SK-N-SH (cell line): ENCODE results near the gene REXO1. TPM values are rescaled to one million over a fixed set of nuclear protein-coding genes. Genes with fewer than 3 reads are reported as not detected.
A peak's percentile ranks its signal among the peaks of the same experiment; 100 is the strongest.

Experiments used
- CTCF ChIA-PET: fragments of 300-600, 350-600 bp; formaldehyde crosslinking; extraction: SDS; loops from one replicate; lab custom pipeline; 2021; lab: Yijun Ruan, JAX
- POLR2A ChIA-PET: fragments of 350-600 bp; sonication (Branson Sonifier 250); formaldehyde crosslinking; extraction: SDS; loops from one replicate; lab custom pipeline; 2020; ENCODE audit warnings: antibody characterized with exemption, inconsistent platforms; lab: Yijun Ruan, JAX
- DNase-seq: peaks from one replicate; pipeline ENCODE4 v3.0.0; 2012
- H2AFZ ChIP-seq: fragments of 200-600 bp; sonication (generic); 2 replicates; pipeline ENCODE4 v1.8.1; 2016; ENCODE audit warnings: antibody characterized with exemption, mild to moderate bottlenecking, low read depth
- H3F3A ChIP-seq: fragments of 200-600 bp; sonication (generic); replicated peaks from 2 replicates; pipeline ENCODE3; 2016; ENCODE audit warnings: antibody characterized with exemption, mild to moderate bottlenecking; ENCODE audit not compliant: insufficient read depth
- H3K27ac ChIP-seq, 2 experiments: fragments of 200-500 bp in 1 of 2; fragments of 200-600 bp in 1 of 2; sonication (Bioruptor generic) in 1 of 2; sonication (generic), shearing (Covaris generic) in 1 of 2; 2 replicates each; pipeline versions ENCODE4 v1.5.1 to v1.6.1; 2014 to 2016; ENCODE audit warnings: low read depth in 2 of 2, inconsistent platforms in 1 of 2, low read length in 1 of 2, mild to moderate bottlenecking in 1 of 2, mixed read lengths in 1 of 2
- H3K27me3 ChIP-seq: fragments of 200-600 bp; sonication (generic), shearing (Covaris generic); 2 replicates; pipeline ENCODE4 v1.6.1; 2016; ENCODE audit warnings: mixed run types; ENCODE audit not compliant: insufficient read depth
- H3K36me3 ChIP-seq, 2 experiments: fragments of 200-500 bp in 1 of 2; fragments of 200-600 bp in 1 of 2; sonication (Bioruptor generic) in 1 of 2; sonication (generic) in 1 of 2; replicated peaks in 1 of 2; 2 replicates each; pipeline versions ENCODE3 to v1.5.1; 2014 to 2016; ENCODE audit warnings: low read length in 1 of 2, mild to moderate bottlenecking in 1 of 2; ENCODE audit not compliant: insufficient read depth in 2 of 2, control insufficient read depth in 1 of 2
- H3K4me1 ChIP-seq, 2 experiments: fragments of 200-500 bp in 1 of 2; fragments of 200-600 bp in 1 of 2; sonication (Bioruptor generic) in 1 of 2; sonication (generic), shearing (Covaris generic) in 1 of 2; 2 replicates each; pipeline versions ENCODE4 v1.5.1 to v1.6.1; 2014 to 2016; ENCODE audit warnings: low read depth in 1 of 2, low read length in 1 of 2, mixed run types in 1 of 2; ENCODE audit not compliant: insufficient read depth in 2 of 2, control insufficient read depth in 1 of 2
- H3K4me2 ChIP-seq: fragments of 200-600 bp; sonication (generic), shearing (Covaris generic); 2 replicates; pipeline ENCODE4 v1.6.1; 2017; ENCODE audit warnings: mixed run types
- H3K4me3 ChIP-seq, 2 experiments: fragments of 200-500 bp in 1 of 2; fragments of 200-600 bp in 1 of 2; sonication (Bioruptor generic) in 1 of 2; sonication (generic), shearing (Covaris generic) in 1 of 2; 2 replicates each; pipeline versions ENCODE4 v1.5.1 to v1.8.1; 2014 to 2016; ENCODE audit warnings: low read depth in 2 of 2, inconsistent platforms in 1 of 2, low read length in 1 of 2, mild to moderate bottlenecking in 1 of 2, mixed read lengths in 1 of 2, moderate library complexity in 1 of 2
- H3K79me2 ChIP-seq: fragments of 200-600 bp; sonication (generic); 2 replicates; pipeline ENCODE4 v1.8.1; 2017; ENCODE audit warnings: mild to moderate bottlenecking; ENCODE audit not compliant: insufficient read depth
- H3K9ac ChIP-seq: fragments of 200-600 bp; sonication (generic); 2 replicates; pipeline ENCODE4 v1.6.1; 2017; ENCODE audit warnings: mixed run types
- H3K9me2 ChIP-seq: fragments of 200-600 bp; sonication (generic); 2 replicates; pipeline ENCODE4 v1.6.1; 2017; ENCODE audit warnings: mixed run types
- H3K9me3 ChIP-seq: fragments of 200-600 bp; sonication (generic); 2 replicates; pipeline ENCODE4 v1.6.1; 2017; ENCODE audit warnings: mixed run types, mild to moderate bottlenecking, moderate library complexity
- H4K20me1 ChIP-seq: fragments of 200-600 bp; sonication (generic); 2 replicates; pipeline ENCODE4 v1.6.1; 2017; ENCODE audit warnings: mild to moderate bottlenecking, mixed run types; ENCODE audit not compliant: insufficient read depth
- CHD2 ChIP-seq: fragments of 150-350 bp; IDR thresholded peaks from 2 replicates; pipeline ENCODE4 v1.6.1; 2018; ENCODE audit warnings: low read length; ENCODE audit not compliant: partially characterized antibody
- CTCF ChIP-seq: fragments of 200-600 bp; sonication (generic); IDR thresholded peaks from 2 replicates; pipeline ENCODE4 v1.6.1; 2017; ENCODE audit warnings: antibody characterized with exemption, mild to moderate bottlenecking, moderate library complexity
- GABPA ChIP-seq: IDR thresholded peaks from 2 replicates; pipeline ENCODE4 v1.4.0; 2012; ENCODE audit warnings: low read depth, mild to moderate bottlenecking
- GATA2 ChIP-seq: sonication (generic); formaldehyde crosslinking; IDR thresholded peaks from 2 replicates; pipeline ENCODE4 v1.5.0; 2020; ENCODE audit warnings: mild to moderate bottlenecking, missing genetic modification reagents
- MAX ChIP-seq: IDR thresholded peaks from 2 replicates; pipeline ENCODE4 v1.4.0; 2012; ENCODE audit warnings: low read depth
- MEF2A ChIP-seq: IDR thresholded peaks from 2 replicates; pipeline ENCODE4 v1.4.0; 2012; ENCODE audit warnings: low read depth, borderline replicate concordance
- NFIC ChIP-seq: IDR thresholded peaks from 2 replicates; pipeline ENCODE4 v1.4.0; 2012; ENCODE audit warnings: borderline replicate concordance
- NRF1 ChIP-seq: IDR thresholded peaks from 2 replicates; pipeline ENCODE4 v1.6.1; 2012; ENCODE audit warnings: low read depth, mild to moderate bottlenecking, low read length
- POLR2AphosphoS5 ChIP-seq: IDR thresholded peaks from 2 replicates; pipeline ENCODE4 v1.6.1; 2012; ENCODE audit warnings: low read depth, low read length
- RAD21 ChIP-seq: IDR thresholded peaks from 2 replicates; pipeline ENCODE4 v1.6.1; 2012; ENCODE audit warnings: mild to moderate bottlenecking, low read length
- RCOR1 ChIP-seq: fragments of 150-350 bp; IDR thresholded peaks from 2 replicates; pipeline ENCODE4 v1.6.1; 2017; ENCODE audit warnings: antibody characterized with exemption, low read length
- REST ChIP-seq: IDR thresholded peaks from 2 replicates; pipeline ENCODE4 v1.6.1; 2012; ENCODE audit warnings: mild to moderate bottlenecking, low read depth, low read length, moderate library complexity
- RXRA ChIP-seq: IDR thresholded peaks from 2 replicates; pipeline ENCODE4 v1.4.0; 2012; ENCODE audit warnings: low read depth, mild to moderate bottlenecking, borderline replicate concordance
- SIN3A ChIP-seq: IDR thresholded peaks from 2 replicates; pipeline ENCODE4 v1.6.1; 2012; ENCODE audit warnings: low read depth, mild to moderate bottlenecking, low read length, moderate library complexity, borderline replicate concordance
- TAF1 ChIP-seq: IDR thresholded peaks from 2 replicates; pipeline ENCODE4 v1.6.1; 2012; ENCODE audit warnings: low read depth, mild to moderate bottlenecking, low read length, moderate library complexity, borderline replicate concordance
- TCF12 ChIP-seq: IDR thresholded peaks from 2 replicates; pipeline ENCODE4 v1.4.0; 2012
- USF1 ChIP-seq: IDR thresholded peaks from 2 replicates; pipeline ENCODE4 v1.4.0; 2012; ENCODE audit warnings: low read depth, borderline replicate concordance
- USF2 ChIP-seq: fragments of 150-350 bp; IDR thresholded peaks from 2 replicates; pipeline ENCODE4 v1.6.1; 2017; ENCODE audit warnings: antibody characterized with exemption, low read length, low read depth, borderline replicate concordance
- YY1 ChIP-seq: IDR thresholded peaks from 2 replicates; pipeline ENCODE4 v1.4.0; 2012; ENCODE audit warnings: low read depth, mild to moderate bottlenecking
- WGBS: methylation state at CpG from one replicate; pipeline ENCODE4 v1.1.6; 2017; ENCODE audit warnings: low lambda C conversion rate; 5-methylcytosine and 5-hydroxymethylcytosine counted together
- polyA plus RNA-seq, 3 experiments: library from polyadenylated mRNA; depleted of rRNA; stranded (reverse); fragments of >200 nt; gene quantifications; 2 replicates each; pipeline ENCODE4 v1.2.3, GENCODE V29; 2012

REXO1 gene
- polyA plus RNA-seq, 1 of the 3 experiments (the other 2 are of a cell fraction): 18.8 TPM

GRCh38 chr19:1883784-1884183 lies 35.5 kb upstream of the REXO1 start (continued):
- TF ChIP-seq TAF1: no peak
- no peak for TF ChIP-seq MAX

GRCh38 chr19:1882786-1883692 lies 34.8 kb upstream of the REXO1 start:
- POLR2A ChIA-PET: interaction anchor here (1.2 kb wide), 1 partner anchor 11 kb away, joined by 3 read pairs; no protein-coding TSS in a partner anchor
- CTCF ChIA-PET: interaction anchor here (0.7 to 1.4 kb wide), 2 partner anchors 186 to 187 kb away, joined by 3 to 4 read pairs; no protein-coding TSS in a partner anchor
- Histone ChIP-seq H3K36me3 (peaks cover 0 to 7% of the 10 kb centered on the region in 2 experiments), H3K27ac (no peak overlapping the region; a peak in 1 of 4 replicates), H3K9me3 (no peaks in the 10 kb centered on the region), H3K4me2 (peak overlapping the region; percentile 100), H2AFZ (no peak overlapping the region), H3K4me3 (peak overlapping the region; percentile 86 to 93; a peak in 2 of 4 replicates), H3K79me2 (peaks cover 46% of the 10 kb centered on the region), H3K4me1 (peaks cover 6 to 23% of the 10 kb centered on the region in 2 experiments; a peak in 1 of 4 replicates), H3F3A (no peaks in the 10 kb centered on the region), H4K20me1 (peaks cover 40% of the 10 kb centered on the region), H3K27me3 (no peaks in the 10 kb centered on the region), H3K9ac (no peak overlapping the region; the same call in 1 of the 2 replicates), H3K9me2 (no peaks in the 10 kb centered on the region)
- TF ChIP-seq CHD2: no peak
- TF ChIP-seq USF1: no peak
- no peak for TF ChIP-seq POLR2AphosphoS5
- no peak for TF ChIP-seq GATA2 (CRISPR knock-in tag)
- TF ChIP-seq TCF12: no peak
- no peak for TF ChIP-seq TAF1
- TF ChIP-seq RXRA: no peak
- TF ChIP-seq YY1: no peak
- no peak for TF ChIP-seq CTCF
- no peak for TF ChIP-seq RCOR1
- no peak for TF ChIP-seq SIN3A
- TF ChIP-seq MAX: no peak
- TF ChIP-seq MEF2A: no peak
- no peak for TF ChIP-seq USF2
- no peak for TF ChIP-seq GABPA
- no peak for TF ChIP-seq NFIC
- no peak for TF ChIP-seq RAD21
- TF ChIP-seq NRF1: no peak
- no peak for TF ChIP-seq REST
- 78% methylated on average over 18 of the region's 25 CpGs for WGBS
- DNase-seq: no peak
